ENCODE data around the gene ABR. TPM values are rescaled to one million over a fixed set of nuclear protein-coding genes. Genes with fewer than 3 reads are reported as not detected.

ABR gene
- total and polyA plus RNA-seq, 10 donors: 18.5 to 183 (median 121) TPM

DNA sequence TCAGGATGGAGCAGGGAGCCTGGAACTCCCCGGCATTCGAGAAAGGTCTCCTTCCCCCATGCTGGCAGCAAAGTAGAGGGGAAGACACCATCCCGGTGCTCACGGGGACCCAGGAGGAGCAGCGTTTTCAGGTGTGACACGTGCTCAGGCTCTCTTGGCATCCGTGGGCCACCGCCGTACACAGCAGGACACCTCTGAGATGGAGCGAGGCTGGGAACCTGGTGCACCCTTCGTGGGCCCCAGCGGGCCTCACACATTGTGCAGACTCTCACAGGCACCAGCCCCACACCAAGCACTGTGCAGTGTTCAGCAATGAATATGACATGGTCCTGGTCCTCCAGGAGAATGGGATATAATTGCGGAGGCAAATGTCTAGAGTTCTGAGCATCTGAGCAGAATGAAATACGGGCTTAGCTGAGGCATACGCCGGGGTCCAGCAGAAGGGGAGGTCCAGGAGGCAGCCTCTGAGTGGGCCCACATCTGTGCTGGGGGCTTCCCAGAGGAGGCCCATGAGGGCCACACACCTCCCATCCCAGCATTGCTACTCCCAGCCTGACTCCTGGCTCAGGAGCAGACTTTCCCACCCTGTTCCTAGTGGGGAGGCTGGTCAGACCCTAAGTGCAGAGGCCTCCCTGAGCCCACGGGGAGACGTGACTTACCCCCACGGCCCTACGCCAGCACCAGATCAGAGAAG is 72.6 kb downstream of the ABR start:
- WGBS, 5 donors: 86 to 95% (median 94%) methylated on average over 18 to 20 of the region's 20 CpGs
- TF ChIP-seq, protein P1, sequence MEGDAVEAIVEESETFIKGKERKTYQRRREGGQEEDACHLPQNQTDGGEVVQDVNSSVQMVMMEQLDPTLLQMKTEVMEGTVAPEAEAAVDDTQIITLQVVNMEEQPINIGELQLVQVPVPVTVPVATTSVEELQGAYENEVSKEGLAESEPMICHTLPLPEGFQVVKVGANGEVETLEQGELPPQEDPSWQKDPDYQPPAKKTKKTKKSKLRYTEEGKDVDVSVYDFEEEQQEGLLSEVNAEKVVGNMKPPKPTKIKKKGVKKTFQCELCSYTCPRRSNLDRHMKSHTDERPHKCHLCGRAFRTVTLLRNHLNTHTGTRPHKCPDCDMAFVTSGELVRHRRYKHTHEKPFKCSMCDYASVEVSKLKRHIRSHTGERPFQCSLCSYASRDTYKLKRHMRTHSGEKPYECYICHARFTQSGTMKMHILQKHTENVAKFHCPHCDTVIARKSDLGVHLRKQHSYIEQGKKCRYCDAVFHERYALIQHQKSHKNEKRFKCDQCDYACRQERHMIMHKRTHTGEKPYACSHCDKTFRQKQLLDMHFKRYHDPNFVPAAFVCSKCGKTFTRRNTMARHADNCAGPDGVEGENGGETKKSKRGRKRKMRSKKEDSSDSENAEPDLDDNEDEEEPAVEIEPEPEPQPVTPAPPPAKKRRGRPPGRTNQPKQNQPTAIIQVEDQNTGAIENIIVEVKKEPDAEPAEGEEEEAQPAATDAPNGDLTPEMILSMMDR (IDR thresholded peaks at IDR 0.05 in 8 of 11, conservative IDR thresholded peaks at IDR 0.05 in 3 of 11): no peak
- no peak for TF ChIP-seq POLR2AphosphoS5 (IDR thresholded peaks at IDR 0.05)
- TF ChIP-seq POLR2A (IDR thresholded peaks at IDR 0.05): no peak
- Histone ChIP-seq H3K4me3 (peak overlapping the region in 3 of 8 donors; percentile 76 to 89 (median 85)), H3K27me3 (replicated peaks in 1 of 7) (no peaks in the 10 kb centered on the region), H3K9me3 (no peaks in the 10 kb centered on the region), H3K36me3 (peaks cover 0 to 39% (median 0%) of the 10 kb centered on the region in 6 donors), H3K27ac (peak overlapping the region in 3 of 8 donors; percentile 94 to 95 (median 94)), H3K4me1 (peaks cover 16 to 79% (median 51%) of the 10 kb centered on the region in 6 donors)
- intact Hi-C loops (cut with DNase I; ENCODE audit: low total_unique reads): no loop called here
- no peak for DNase-seq

DNA sequence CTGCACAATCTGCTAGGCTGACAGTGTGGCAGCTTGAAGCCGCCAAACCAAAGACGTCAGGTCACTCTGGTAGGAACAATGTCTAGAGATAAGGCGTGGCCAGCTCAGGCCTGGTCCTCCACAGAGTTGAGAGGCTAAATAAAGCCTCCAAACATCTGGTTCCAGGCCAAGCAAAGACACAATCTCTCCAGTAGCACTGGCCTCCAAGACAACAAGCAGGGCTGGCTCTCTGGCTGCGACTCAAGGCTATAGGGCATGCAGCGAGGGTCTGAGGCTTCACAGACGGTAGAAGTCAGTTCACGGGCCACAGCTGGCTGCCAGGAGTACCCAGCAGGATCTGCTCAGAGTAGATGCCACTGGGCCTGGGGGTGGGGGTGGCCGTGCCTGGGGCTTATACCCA is 75.6 kb downstream of the ABR start:
- TF ChIP-seq POLR2A (IDR thresholded peaks at IDR 0.05) (no peak), POLR2AphosphoS5 (IDR thresholded peaks at IDR 0.05) (no peak)
- TF ChIP-seq, protein P1 (IDR thresholded peaks at IDR 0.05 in 8 of 11, conservative IDR thresholded peaks at IDR 0.05 in 3 of 11): no peak
- Histone ChIP-seq H3K27ac (peak overlapping the region in 1 of 8 donors; percentile 13), H3K36me3 (peaks cover 0 to 67% (median 14%) of the 10 kb centered on the region in 6 donors), H3K4me3 (no peak overlapping the region), H3K9me3 (no peaks in the 10 kb centered on the region), H3K4me1 (peaks cover 7 to 52% (median 22%) of the 10 kb centered on the region in 6 donors), H3K27me3 (replicated peaks in 1 of 7) (no peaks in the 10 kb centered on the region)
- WGBS, 5 donors: 79 to 90% (median 85%) methylated on average over 3 to 8 of the region's 8 CpGs
- DNase-seq: no peak
- intact Hi-C loops (cut with DNase I; ENCODE audit: low total_unique reads): no loop called here

DNA sequence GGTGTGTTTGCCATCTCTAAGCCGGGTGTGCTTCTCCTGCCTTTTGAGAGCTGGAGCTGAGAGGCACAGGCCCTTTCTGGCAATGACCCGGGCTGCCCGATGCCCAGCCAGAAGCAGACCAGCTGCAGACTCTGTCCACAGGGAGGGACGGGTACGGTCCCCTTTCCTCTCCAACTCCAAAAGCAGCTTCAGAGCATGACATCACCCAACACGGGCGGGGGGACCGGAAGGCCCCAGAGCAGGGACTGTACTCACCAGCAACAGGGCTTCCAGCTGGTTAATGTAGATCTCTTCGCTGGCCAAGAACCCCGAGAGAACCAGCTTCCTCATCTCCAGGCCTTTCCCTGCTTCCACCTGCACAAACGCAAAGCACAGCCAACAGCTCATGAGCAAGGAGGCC is 79.4 kb downstream of the ABR start:
- DNase-seq: no peak
- Histone ChIP-seq H3K27me3 (replicated peaks in 1 of 7) (no peaks in the 10 kb centered on the region), H3K27ac (no peak overlapping the region), H3K36me3 (peaks cover 0 to 88% (median 17%) of the 10 kb centered on the region in 6 donors), H3K4me1 (peaks cover 0 to 53% (median 16%) of the 10 kb centered on the region in 6 donors), H3K9me3 (no peaks in the 10 kb centered on the region), H3K4me3 (no peak overlapping the region)
- intact Hi-C loops (cut with DNase I; ENCODE audit: low total_unique reads): no loop called here
- WGBS, 5 donors: 83 to 93% (median 88%) methylated on average over 7 to 11 of the region's 11 CpGs
- TF ChIP-seq POLR2AphosphoS5 (IDR thresholded peaks at IDR 0.05): no peak
- TF ChIP-seq POLR2A (IDR thresholded peaks at IDR 0.05): no peak
- TF ChIP-seq, protein P1 (IDR thresholded peaks at IDR 0.05 in 8 of 11, conservative IDR thresholded peaks at IDR 0.05 in 3 of 11): no peak

DNA sequence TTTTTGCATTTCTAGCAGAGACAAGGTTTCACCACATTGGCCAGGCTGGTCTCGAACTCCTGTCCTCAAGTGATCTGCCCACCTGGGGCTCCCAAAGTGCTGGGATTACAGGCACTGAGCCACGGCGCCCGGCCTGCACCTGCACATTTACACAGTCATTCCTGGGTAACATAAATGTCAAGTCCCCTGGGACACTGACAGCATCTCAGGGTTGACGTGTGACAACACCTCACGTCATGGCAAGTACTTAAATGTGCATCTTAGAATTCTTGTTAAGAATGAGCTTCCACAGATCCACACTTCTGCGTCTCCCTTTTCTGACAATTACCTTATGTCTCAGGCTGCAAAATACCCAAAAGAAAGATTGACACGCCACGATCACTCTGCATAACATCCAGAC is 80.5 kb downstream of the ABR start:
- no peak for DNase-seq
- TF ChIP-seq POLR2AphosphoS5 (IDR thresholded peaks at IDR 0.05) (no peak), POLR2A (IDR thresholded peaks at IDR 0.05) (no peak)
- TF ChIP-seq, protein P1 (IDR thresholded peaks at IDR 0.05 in 8 of 11, conservative IDR thresholded peaks at IDR 0.05 in 3 of 11): no peak
- Histone ChIP-seq H3K27me3 (replicated peaks in 1 of 7) (no peaks in the 10 kb centered on the region), H3K4me3 (no peak overlapping the region), H3K9me3 (no peaks in the 10 kb centered on the region), H3K27ac (peak overlapping the region in 5 of 8 donors; percentile 82 to 95 (median 90)), H3K4me1 (peaks cover 0 to 55% (median 17%) of the 10 kb centered on the region in 6 donors), H3K36me3 (peaks cover 0 to 89% (median 19%) of the 10 kb centered on the region in 6 donors)
- WGBS, 5 donors: 86 to 92% (median 91%) methylated on average over 9 of the region's 9 CpGs
- intact Hi-C loops (cut with DNase I; ENCODE audit: low total_unique reads): no loop called here

Measured in spleen (tissue), 11 donors.